Iris pigment epithelial cell (primary cell): ENCODE measurements around the gene SETD3.

Source experiments
- DNase-seq: peaks from one replicate; pipeline ENCODE4 v3.0.0-alpha.2; 2011; ENCODE audit warnings: low read depth

SETD3 gene

GRCh38 chr14:99459481-99460100, 21.1 kb downstream of the SETD3 start:
- no peak for DNase-seq

DNA sequence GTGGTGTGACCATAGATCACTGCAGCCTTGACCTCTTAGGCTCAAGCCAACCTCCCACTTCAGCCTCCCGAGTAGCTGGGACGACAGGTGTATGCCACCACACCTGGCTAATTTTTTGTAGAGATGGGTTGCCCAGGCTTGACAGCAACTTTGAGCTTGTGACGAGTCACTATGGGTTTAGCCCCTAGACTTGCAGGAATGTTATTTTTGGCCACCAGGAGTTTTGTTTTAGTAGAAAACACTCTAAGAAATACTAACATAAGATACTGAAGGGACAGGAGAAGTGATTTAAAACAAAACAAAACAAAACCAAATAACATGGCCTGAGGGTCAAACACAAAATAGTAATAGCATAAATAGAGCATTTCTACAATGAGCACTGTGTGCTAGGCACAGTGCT, 26.4 kb downstream of the SETD3 start:
- DNase-seq: peak; percentile 61

GRCh38 chr14:99452968-99453367, 27.7 kb downstream of the SETD3 start:
- no peak for DNase-seq

DNA sequence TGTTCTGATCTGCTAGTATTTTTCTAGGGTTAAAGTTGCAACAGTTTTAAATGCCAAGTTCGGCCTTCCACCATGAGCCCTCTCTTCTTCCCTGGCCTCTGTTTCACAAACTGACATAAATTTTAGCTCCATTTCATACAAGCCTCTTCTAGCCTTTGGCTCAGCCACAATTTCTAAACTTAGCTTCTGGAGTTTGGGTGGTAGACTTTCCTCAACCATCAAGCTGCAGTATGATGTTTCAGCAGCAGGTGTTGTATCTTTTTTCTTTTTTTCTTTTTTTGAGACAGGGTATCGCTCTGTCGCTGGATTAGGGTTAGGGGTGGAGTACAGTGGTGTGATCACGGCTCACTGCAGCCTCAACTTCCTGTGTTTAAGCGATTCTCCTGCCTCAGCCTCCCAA, 29.4 kb downstream of the SETD3 start:
- DNase-seq: no peak

GRCh38 chr14:99450266-99450665, 30.4 kb downstream of the SETD3 start:
- no peak for DNase-seq

- DNase-seq: no peak
Measured at GRCh38 chr14:99447739-99448138, 32.9 kb downstream of the SETD3 start.

DNA sequence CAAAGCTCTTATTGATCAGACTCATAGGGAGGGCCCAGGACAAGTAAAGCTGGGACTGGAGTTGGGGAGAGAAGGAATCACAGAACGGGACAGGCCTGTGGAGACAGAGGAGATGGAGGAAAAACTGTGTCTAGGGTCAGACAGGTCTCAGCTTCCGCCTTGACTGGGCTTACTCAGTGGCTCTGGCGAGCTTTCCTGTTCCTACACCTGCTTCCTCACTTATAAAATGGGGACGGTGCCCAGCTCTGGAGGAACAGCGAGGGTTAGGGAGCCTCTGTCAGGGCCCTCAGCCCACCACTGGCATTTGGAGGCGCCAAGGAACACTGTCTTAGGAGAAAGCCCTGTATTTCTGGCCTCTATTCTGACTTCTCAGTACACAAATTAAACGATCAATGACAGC, 34.7 kb downstream of the SETD3 start:
- DNase-seq: no peak

GRCh38 chr14:99441918-99442317, 38.7 kb downstream of the SETD3 start:
- DNase-seq: no peak

DNA sequence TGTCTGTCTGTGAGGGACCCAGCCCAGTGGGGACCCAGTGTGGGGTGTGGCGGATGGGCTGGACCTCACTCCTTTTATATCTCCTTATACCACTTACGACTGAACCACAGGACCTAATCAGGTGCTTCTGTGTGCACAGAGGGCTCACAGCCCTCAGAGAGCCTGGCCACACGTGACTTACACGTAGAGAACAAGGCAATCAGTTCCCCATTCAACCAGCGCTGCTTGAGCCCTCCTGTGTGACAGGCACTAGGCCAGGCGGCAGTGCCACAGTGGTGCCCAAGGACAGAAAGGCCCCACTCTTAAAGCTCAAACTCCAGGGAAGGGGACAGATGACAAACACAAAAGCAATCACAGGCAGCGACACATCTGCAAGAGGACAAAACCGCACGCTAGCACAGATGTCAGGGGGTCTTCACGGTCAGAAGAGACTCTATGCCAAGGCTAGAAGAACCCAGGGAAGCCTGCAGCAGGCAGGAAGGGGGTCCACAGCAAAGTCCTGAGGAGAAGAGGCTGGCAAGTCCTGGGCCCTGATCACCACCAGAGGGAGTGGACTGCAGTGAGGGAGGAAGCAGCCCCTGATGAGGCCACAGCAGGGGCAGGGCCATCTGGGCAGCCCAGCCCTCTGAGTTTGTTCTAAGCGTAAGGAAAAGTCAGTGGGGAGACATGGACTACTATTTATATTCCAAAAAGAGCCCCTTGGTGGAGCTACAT, 39.3 kb downstream of the SETD3 start:
- DNase-seq: peak; percentile 27

GRCh38 chr14:99440278-99440677, 40.4 kb downstream of the SETD3 start:
- no peak for DNase-seq

GRCh38 chr14:99437706-99438105, 43.0 kb downstream of the SETD3 start:
- no peak for DNase-seq

DNA sequence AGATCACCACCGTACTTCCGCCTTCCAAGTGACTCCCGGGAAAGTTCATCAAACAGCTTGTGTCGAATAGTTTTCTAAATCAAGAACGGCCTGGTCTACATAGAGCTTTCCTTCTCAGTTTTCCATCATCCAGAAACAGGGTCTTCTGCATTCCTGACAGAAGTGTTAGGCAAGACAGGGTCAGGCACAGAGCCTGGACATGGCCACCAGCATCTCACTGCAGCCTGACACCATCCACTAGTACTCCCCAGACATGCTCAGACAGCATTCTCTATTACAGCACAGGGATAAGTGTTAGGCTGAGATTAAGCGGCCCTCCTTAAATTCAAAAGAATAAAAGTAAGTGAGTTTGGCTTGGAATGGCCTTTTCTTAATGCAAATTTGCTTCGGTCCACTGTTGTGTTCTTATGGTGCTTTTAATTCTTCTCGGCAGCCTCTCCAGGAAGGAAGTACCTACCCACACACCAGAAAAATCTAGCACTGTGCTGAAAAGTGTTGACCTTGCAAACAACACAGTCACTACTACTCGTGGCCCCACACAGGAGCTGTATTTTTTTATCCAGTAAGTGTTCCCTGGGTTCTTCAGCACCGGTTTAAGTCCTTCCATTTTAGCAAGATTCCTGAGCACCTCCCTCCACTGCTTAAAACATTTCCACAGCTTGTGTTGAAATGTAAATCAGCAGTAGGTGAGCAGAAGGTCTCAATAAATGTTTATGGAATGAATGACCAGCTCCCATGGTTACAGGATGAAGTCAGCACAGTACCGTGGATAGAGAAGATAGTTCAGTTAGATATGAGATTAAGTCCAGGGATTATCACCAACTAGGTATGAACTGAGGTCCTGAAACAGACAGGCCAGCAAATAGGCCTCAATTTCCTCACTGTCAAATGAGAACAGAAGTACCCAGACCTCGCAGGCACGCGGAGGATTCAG, 44.1 kb downstream of the SETD3 start:
- DNase-seq: peak; percentile 73

GRCh38 chr14:99435327-99435726, 45.3 kb downstream of the SETD3 start:
- no peak for DNase-seq

- peak; percentile 20 for DNase-seq
Measured at GRCh38 chr14:99432485-99432884, 48.2 kb downstream of the SETD3 start.

DNA sequence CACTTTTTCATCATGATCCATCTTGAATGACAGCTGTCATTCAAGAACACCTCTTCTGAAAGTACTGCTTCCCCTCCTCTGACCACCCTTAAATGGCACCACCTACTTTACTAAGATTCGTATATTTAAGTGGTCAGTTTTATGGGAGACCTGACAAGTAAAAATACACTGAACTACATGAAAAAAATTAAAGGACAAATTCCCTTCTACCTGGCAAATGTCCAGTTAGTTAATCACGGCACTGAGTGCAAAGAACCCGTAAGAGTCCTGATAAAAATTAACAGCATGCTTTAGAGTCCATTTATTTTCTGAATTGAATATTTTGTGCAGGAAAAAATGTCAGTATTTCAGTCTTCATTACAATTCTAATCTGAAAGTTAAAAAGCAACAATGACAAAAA, 48.7 kb downstream of the SETD3 start:
- no peak for DNase-seq

DNA sequence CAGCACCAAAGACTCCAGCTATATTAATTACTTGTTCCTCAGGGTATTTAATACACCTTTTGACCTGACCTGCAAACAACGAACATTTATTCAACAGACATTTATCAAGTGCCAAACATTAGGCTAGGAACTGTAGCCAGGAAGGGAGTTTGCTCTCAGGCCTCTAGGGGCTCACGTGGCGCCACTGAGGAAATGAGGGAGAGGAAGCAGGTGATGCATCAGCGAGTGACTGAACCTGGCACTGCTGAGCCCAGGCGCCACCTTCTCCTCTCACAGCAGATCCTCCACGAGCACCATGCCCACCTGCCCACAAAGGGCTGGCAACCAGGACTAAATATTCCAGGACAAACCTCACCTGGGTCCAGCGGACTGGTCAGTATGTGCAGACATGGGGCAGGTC, 50.2 kb downstream of the SETD3 start:
- peak; percentile 17 for DNase-seq

DNA sequence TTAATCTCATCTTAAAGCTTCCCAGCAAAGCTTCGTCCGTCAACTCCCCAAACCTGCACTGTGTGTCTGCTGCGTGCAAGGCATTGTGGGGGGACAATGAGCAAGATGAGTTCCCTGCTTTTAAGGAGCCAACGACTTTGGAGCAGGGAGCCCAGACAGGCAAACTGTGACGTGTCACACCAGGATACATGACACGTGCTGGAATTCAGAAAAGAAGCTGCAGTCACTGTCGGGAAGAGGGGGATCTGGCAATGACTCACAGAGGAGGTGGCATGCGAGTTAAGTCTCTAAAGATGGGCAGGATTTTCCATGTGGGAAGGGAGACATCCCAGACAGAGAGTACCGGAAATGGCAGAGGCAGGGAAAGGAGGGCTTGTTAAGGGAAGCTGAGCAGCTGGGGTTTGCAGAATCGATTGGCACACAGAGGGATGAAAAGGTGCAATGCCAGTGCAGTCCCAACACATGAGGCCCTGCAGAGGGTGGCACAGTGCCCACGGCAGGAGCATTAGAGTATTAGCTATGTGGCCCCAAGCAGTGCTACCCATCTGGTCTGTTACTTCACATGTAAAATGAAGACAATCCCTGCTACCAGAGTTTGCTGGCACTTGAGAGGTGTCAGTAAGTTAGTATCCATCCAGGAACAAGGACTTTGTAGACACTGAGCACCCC, 52.9 kb downstream of the SETD3 start:
- DNase-seq: no peak

DNA sequence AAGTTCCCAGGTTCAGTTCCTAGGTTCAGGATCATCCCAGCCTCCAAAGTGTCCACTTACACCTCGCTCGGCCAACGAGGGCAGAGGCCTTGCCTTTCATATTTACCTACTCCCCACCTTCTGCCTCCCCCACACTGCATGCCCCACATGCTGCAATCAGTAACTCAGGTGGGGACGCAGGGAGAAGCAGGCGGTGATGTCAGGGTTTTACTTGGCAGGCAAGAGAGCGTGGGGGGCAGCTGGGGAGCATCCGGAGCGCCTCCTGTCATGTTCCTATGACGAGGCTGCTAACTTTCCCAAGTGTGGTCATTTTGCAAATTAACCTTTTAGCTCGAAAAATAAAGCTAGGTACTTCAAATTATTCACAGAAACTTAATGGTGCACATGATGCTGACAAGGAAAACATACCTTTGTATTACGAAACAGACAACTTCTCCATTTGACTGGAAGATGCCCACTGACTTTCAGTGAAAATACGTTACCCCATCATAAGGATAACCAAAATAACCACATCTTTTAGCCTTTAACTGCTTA, 53.8 kb downstream of the SETD3 start:
- no peak for DNase-seq

DNA sequence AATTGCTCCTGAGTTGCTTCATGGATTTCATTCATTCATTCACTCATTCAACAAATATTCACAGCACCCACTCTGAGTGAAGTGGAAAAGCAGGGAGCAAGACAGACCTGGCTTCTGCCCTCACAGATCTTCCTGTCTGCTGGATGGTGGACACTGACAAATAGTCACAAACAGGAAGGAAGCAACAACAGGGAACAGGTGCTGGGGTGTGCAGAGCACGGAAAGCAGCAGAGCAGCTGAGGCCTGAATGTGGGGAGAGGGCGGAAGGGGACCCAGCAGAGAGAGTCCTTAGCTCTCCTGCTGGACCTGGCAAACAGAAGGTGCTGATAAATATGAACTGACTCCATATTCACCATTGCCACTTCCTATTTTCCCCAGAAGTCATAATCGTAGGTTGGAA, 54.4 kb downstream of the SETD3 start:
- no peak for DNase-seq

DNA sequence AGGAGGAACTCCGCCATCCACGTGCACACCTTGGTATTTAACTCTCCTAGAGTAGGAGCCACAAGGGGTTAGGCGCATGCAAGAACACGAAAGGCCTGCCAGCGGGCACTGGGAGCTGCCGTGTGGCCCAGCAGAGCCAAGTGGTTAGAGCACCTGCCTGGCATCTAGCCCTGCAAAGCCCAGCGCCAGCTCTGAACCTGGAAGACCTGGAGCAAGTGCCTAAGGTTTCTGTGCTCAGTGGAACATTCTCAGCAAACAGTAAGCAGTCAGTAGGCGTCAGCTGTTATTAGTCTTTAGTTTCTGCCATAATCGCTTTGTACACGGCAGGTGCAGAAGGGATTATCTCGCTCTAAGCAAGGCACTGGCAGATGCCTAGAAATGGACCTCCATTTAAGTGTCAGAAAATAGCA, 55.4 kb downstream of the SETD3 start:
- no peak for DNase-seq

- DNase-seq: no peak
Measured at GRCh38 chr14:99424306-99424877, 56.3 kb downstream of the SETD3 start.

DNA sequence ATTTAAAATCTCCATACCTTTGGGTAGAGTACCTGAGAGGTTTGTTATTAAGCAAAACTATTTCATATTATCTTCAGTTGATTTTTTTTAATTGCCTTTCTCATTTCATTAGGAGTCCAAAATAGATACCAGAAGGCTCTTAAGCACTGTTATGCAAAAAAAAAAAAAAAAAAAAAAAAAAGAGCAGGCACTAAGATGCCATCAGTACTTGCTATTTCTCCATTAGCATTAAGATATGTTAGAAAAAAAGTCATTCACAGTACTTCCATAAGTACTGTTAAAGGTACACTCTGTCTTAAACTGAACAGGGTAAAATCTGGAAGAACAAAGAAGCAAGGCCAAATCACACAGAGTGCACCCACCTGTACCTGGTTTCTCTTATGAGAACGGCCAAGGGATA, 57.2 kb downstream of the SETD3 start:
- DNase-seq: no peak
